Uterus (tissue), 2 donors: ENCODE data around the gene NEDD4L.

Experiments used
- POLR2A ChIP-seq, 2 donors: fragments of 450-650 bp; IDR thresholded peaks; one replicate each; pipeline ENCODE4 v1.6.1; 2016; ENCODE audit warnings: antibody characterized with exemption in 2 of 2, mild to moderate bottlenecking in 1 of 2, moderate library complexity in 1 of 2
- TF ChIP-seq, protein P1 (sequence below), 4 experiments: fragments of 200-600 bp in 2 of 4; fragments of 450-650 bp in 2 of 4; sonication (generic) in 2 of 4; IDR thresholded peaks; one replicate each; pipeline ENCODE4 v1.5.1; 2016 to 2019; ENCODE audit warnings: antibody characterized with exemption in 4 of 4, mild to moderate bottlenecking in 2 of 4, moderate library complexity in 1 of 4

DNA sequence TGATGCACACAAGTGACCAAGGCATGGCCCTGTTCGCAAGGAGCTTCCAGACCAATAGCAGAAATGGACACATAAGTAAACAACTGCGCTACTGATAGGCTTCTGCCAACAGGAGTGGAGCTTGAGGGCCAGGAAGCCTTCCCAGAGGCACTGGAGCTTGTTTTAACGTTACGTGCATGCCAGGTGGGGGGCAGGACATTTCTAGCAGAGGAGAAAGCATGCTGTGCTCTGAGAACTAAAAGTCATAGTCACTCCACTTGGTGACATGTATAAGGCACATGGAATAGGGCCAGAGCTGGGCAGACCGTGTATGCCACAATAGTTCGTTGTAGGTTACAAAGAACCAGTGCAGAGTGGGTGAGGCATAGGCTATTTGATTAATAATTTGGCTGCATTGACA is 184.2 kb downstream of the NEDD4L start:
- TF ChIP-seq, protein P1, sequence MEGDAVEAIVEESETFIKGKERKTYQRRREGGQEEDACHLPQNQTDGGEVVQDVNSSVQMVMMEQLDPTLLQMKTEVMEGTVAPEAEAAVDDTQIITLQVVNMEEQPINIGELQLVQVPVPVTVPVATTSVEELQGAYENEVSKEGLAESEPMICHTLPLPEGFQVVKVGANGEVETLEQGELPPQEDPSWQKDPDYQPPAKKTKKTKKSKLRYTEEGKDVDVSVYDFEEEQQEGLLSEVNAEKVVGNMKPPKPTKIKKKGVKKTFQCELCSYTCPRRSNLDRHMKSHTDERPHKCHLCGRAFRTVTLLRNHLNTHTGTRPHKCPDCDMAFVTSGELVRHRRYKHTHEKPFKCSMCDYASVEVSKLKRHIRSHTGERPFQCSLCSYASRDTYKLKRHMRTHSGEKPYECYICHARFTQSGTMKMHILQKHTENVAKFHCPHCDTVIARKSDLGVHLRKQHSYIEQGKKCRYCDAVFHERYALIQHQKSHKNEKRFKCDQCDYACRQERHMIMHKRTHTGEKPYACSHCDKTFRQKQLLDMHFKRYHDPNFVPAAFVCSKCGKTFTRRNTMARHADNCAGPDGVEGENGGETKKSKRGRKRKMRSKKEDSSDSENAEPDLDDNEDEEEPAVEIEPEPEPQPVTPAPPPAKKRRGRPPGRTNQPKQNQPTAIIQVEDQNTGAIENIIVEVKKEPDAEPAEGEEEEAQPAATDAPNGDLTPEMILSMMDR (IDR thresholded peaks at IDR 0.05), result no peak
- TF ChIP-seq POLR2A (IDR thresholded peaks at IDR 0.05), result no peak
